ENCODE results near the gene GBP3.
"Not testable (repeated sequence)": the region's sequence is repeated elsewhere in the genome, so short reads cannot be mapped to it uniquely, and the experiment has no call there.

The GBP3 gene

GRCh38 chr1:89022167-89022959 is at the start of gene GBP3:
TSS of gene GBP3 (minus strand) at chr1:89022866. CDS start at chr1:89020721, 2,145 bp downstream.
- no peak for DNase-seq (ENCODE audit: low read depth, low spot score)

GRCh38 chr1:89070509-89070908 is 47.8 kb upstream of the GBP3 start:
- DNase-seq (ENCODE audit: low read depth, low spot score) = no peak

GRCh38 chr1:89069951-89070350 is 47.3 kb upstream of the GBP3 start:
- no peak for DNase-seq (ENCODE audit: low read depth, low spot score)

GRCh38 chr1:89068291-89068690 is 45.6 kb upstream of the GBP3 start:
- no peak for DNase-seq (ENCODE audit: low read depth, low spot score)

GRCh38 chr1:89065079-89065868 is 42.6 kb upstream of the GBP3 start, which contains the start of gene GBP1:
TSS of gene GBP1 (minus strand) at chr1:89065208. CDS start at chr1:89063234, 1,974 bp downstream.
- DNase-seq (ENCODE audit: low read depth, low spot score) = no peak

- DNase-seq (ENCODE audit: low read depth, low spot score) = no peak
These were observed 42.0 kb upstream of the GBP3 start for GRCh38 chr1:89064632-89065031.

- no peak for DNase-seq (ENCODE audit: low read depth, low spot score)
These were observed 40.4 kb upstream of the GBP3 start for GRCh38 chr1:89063094-89063493.

GRCh38 chr1:89060091-89060490 is 37.4 kb upstream of the GBP3 start:
- no peak for DNase-seq (ENCODE audit: low read depth, low spot score)

GRCh38 chr1:89051955-89052312 is 29.3 kb upstream of the GBP3 start:
- DNase-seq (ENCODE audit: low read depth, low spot score) = no peak

- DNase-seq (ENCODE audit: low read depth, low spot score) = no peak
These were observed 28.8 kb upstream of the GBP3 start for GRCh38 chr1:89051300-89051954.

GRCh38 chr1:89050649-89051033 is 28.0 kb upstream of the GBP3 start:
- DNase-seq (ENCODE audit: low read depth, low spot score) = no peak

- not testable (repeated sequence) for DNase-seq (ENCODE audit: low read depth, low spot score)
These were observed 27.4 kb upstream of the GBP3 start for GRCh38 chr1:89049901-89050648.

- DNase-seq (ENCODE audit: low read depth, low spot score) = not testable (repeated sequence)
These were observed 26.5 kb upstream of the GBP3 start for GRCh38 chr1:89049187-89049586.

GRCh38 chr1:89047734-89048133 is 25.1 kb upstream of the GBP3 start:
- no peak for DNase-seq (ENCODE audit: low read depth, low spot score)

- DNase-seq (ENCODE audit: low read depth, low spot score) = not testable (repeated sequence)
These were observed 23.9 kb upstream of the GBP3 start for GRCh38 chr1:89046318-89047183.

- DNase-seq (ENCODE audit: low read depth, low spot score) = no peak
These were observed 22.5 kb upstream of the GBP3 start for GRCh38 chr1:89044970-89045721.

GRCh38 chr1:89043940-89044339 is 21.3 kb upstream of the GBP3 start:
- no peak for DNase-seq (ENCODE audit: low read depth, low spot score)

GRCh38 chr1:89042491-89042890 is 19.8 kb upstream of the GBP3 start:
- no peak for DNase-seq (ENCODE audit: low read depth, low spot score)

- no peak for DNase-seq (ENCODE audit: low read depth, low spot score)
These were observed 19.1 kb upstream of the GBP3 start for GRCh38 chr1:89041721-89042120.

GRCh38 chr1:89041119-89041641 is 18.5 kb upstream of the GBP3 start:
- DNase-seq (ENCODE audit: low read depth, low spot score) = no peak

Data from ELF-1 (cell line).